HL-60 (cell line): ENCODE results near the gene VARS2.

ENCODE experiments used
- DNase-seq, 2 experiments: peaks; one replicate each; pipeline ENCODE4 v3.0.0-alpha.2; 2010 to 2020; ENCODE audit warnings: low read depth in 1 of 2, low spot score in 1 of 2
- H3K27ac ChIP-seq: fragments of 250-450 bp; sonication (Bioruptor Pico); replicated peaks from 2 replicates; pipeline ENCODE4 v1.5.1; 2020; ENCODE audit warnings: mild to moderate bottlenecking, moderate library complexity
- H3K27me3 ChIP-seq: fragments of 250-450 bp; sonication (Bioruptor Pico); 2 replicates; pipeline ENCODE4 v1.5.1; 2021; ENCODE audit warnings: mild to moderate bottlenecking, moderate library complexity; ENCODE audit not compliant: insufficient read depth, poor library complexity, severe bottlenecking
- H3K4me3 ChIP-seq: replicated peaks from 2 replicates; pipeline ENCODE4 v1.5.1; 2011; ENCODE audit warnings: mild to moderate bottlenecking, control low read depth, low read length; ENCODE audit not compliant: insufficient read depth
- CTCF ChIP-seq: IDR thresholded peaks from one replicate; pipeline ENCODE4 v1.5.1; 2011; ENCODE audit warnings: low read length, control low read depth, inconsistent platforms; ENCODE audit not compliant: insufficient read depth
- GABPA ChIP-seq: IDR thresholded peaks from 2 replicates; pipeline ENCODE4 v1.6.1; 2012; ENCODE audit warnings: low read depth
- POLR2AphosphoS5 ChIP-seq: IDR thresholded peaks from 2 replicates; pipeline ENCODE4 v1.6.1; 2012; ENCODE audit warnings: low read depth
- REST ChIP-seq: IDR thresholded peaks from 2 replicates; pipeline ENCODE4 v1.6.1; 2012; ENCODE audit warnings: low read depth; ENCODE audit not compliant: insufficient replicate concordance
- SPI1 ChIP-seq: IDR thresholded peaks from 2 replicates; pipeline ENCODE4 v1.6.1; 2012; ENCODE audit warnings: low read depth, mild to moderate bottlenecking, borderline replicate concordance

VARS2 gene

GRCh38 chr6:30963641-30964040, 49.6 kb downstream of the VARS2 start:
- TF ChIP-seq GABPA (no peak), SPI1 (no peak), CTCF (no peak), REST (no peak), POLR2AphosphoS5 (no peak)
- H3K27me3 ChIP-seq, result peaks cover 7% of the 10 kb centered on the region
- H3K27ac ChIP-seq, result no peak overlapping the region
- DNase-seq, result no peak
- no peak overlapping the region for H3K4me3 ChIP-seq

GRCh38 chr6:30964075-30964474, 50.0 kb downstream of the VARS2 start:
- DNase-seq, result no peak
- Histone ChIP-seq H3K4me3 (no peak overlapping the region), H3K27me3 (peaks cover 7% of the 10 kb centered on the region), H3K27ac (no peak overlapping the region)
- TF ChIP-seq REST (no peak), SPI1 (no peak), CTCF (no peak), GABPA (no peak), POLR2AphosphoS5 (no peak)

GRCh38 chr6:30965140-30965601, 51.1 kb downstream of the VARS2 start:
- no peak for TF ChIP-seq POLR2AphosphoS5
- no peak for TF ChIP-seq GABPA
- TF ChIP-seq REST, result no peak
- no peak for TF ChIP-seq SPI1
- TF ChIP-seq CTCF, result no peak
- no peak overlapping the region for H3K27ac ChIP-seq
- no peak for DNase-seq
- H3K4me3 ChIP-seq, result no peak overlapping the region
- H3K27me3 ChIP-seq, result peaks cover 7% of the 10 kb centered on the region
